ENCODE data around the gene COX6B1. TPM values are rescaled to one million over a fixed set of nuclear protein-coding genes. Genes with fewer than 3 reads are reported as not detected.

COX6B1 gene
- total RNA-seq, 3 donors from 2014 or later (not counting 1 experiment from before 2014, with no cell fraction given): 213 to 247 (median 215) TPM

- no peak within 1 kb of the TSS for H3K4me3 ChIP-seq (ENCODE audit: low read length)
- WGBS (ENCODE audit: insufficient coverage): 20% methylated on average over 28 of the region's 28 CpGs
- intact Hi-C loops (cut with micrococcal nuclease): loop anchor here (5.0 kb wide), 2 partner anchors 94 to 116 kb away; partner anchors contain the start of genes HSPB6, PROSER3 and TMEM147
- H3K9me3 Mint-ChIP-seq: no peaks in the 10 kb centered on the region
- no peaks in the 10 kb centered on the region for H3K27me3 ChIP-seq (ENCODE audit: control insufficient read depth, insufficient read depth, low read length)
- H3K27ac ChIP-seq (ENCODE audit: low read length): no peak within 1 kb of the TSS
- peak within 1 kb of the TSS; percentile 36 to 89 for H3K27ac Mint-ChIP-seq
- H3K36me3 Mint-ChIP-seq: no peaks in the 10 kb centered on the region
- no peaks in the 10 kb centered on the region for H3K9me3 ChIP-seq (ENCODE audit: control insufficient read depth, insufficient read depth, low read length)
- peaks cover 36% of the 10 kb centered on the region for H3K4me1 ChIP-seq (ENCODE audit: control insufficient read depth, insufficient read depth, low read length)
- peak within 1 kb of the TSS; percentile 59 for H3K4me3 Mint-ChIP-seq
- peaks cover 10% of the 10 kb centered on the region for H3K36me3 ChIP-seq (ENCODE audit: control insufficient read depth, insufficient read depth, low read length)
- TF ChIP-seq CTCF (IDR thresholded peaks at IDR 0.05): no peak
- ATAC-seq (no peak), DNase-seq (peak; percentile 47 to 69)
- H3K27me3 Mint-ChIP-seq (ENCODE audit: low read depth in 2 of 2): no peaks in the 10 kb centered on the region
- peaks cover 10 to 17% of the 10 kb centered on the region in 2 donors for H3K4me1 Mint-ChIP-seq
Observed at GRCh38 chr19:35641515-35642151, 6.5 kb upstream of the COX6B1 start, which contains the start of gene ETV2. Gene ETV2, plus strand, starts transcription at chr19:35641745. Its CDS starts 716 bp downstream, at chr19:35642461.

- no peak for TF ChIP-seq CTCF (IDR thresholded peaks at IDR 0.05)
- Histone ChIP-seq H3K27me3 (ENCODE audit: control insufficient read depth, insufficient read depth, low read length) (no peaks in the 10 kb centered on the region), H3K27ac (ENCODE audit: low read length) (no peak overlapping the region), H3K9me3 (ENCODE audit: control insufficient read depth, insufficient read depth, low read length) (no peaks in the 10 kb centered on the region), H3K4me1 (ENCODE audit: control insufficient read depth, insufficient read depth, low read length) (peaks cover 36% of the 10 kb centered on the region), H3K36me3 (ENCODE audit: control insufficient read depth, insufficient read depth, low read length) (peaks cover 5% of the 10 kb centered on the region), H3K4me3 (ENCODE audit: low read length) (no peak overlapping the region)
- H3K4me1 Mint-ChIP-seq: peaks cover 10 to 17% of the 10 kb centered on the region in 2 donors
- H3K27me3 Mint-ChIP-seq (ENCODE audit: low read depth in 2 of 2): no peaks in the 10 kb centered on the region
- DNase-seq (no peak), ATAC-seq (no peak)
- H3K9me3 Mint-ChIP-seq: no peaks in the 10 kb centered on the region
- H3K36me3 Mint-ChIP-seq: no peaks in the 10 kb centered on the region
- peak overlapping the region in 1 of 2 donors; percentile 89 for H3K27ac Mint-ChIP-seq
- 92% methylated on average over 10 of the region's 10 CpGs for WGBS (ENCODE audit: insufficient coverage)
- peak overlapping the region; percentile 49 for H3K4me3 Mint-ChIP-seq
- intact Hi-C loops (cut with micrococcal nuclease): loop anchor here (5.0 kb wide), 2 partner anchors 95 to 115 kb away; partner anchors contain the start of genes HSPB6, PROSER3 and TMEM147
Observed at GRCh38 chr19:35642312-35642711, 5.8 kb upstream of the COX6B1 start.

- 57% methylated on average over 15 of the region's 15 CpGs for WGBS (ENCODE audit: insufficient coverage)
- DNase-seq (no peak), ATAC-seq (no peak)
- TF ChIP-seq CTCF (IDR thresholded peaks at IDR 0.05): no peak
- peak overlapping the region; percentile 88 for H3K4me3 Mint-ChIP-seq
- no peaks in the 10 kb centered on the region for H3K36me3 Mint-ChIP-seq
- peak overlapping the region in 1 of 2 donors; percentile 89 for H3K27ac Mint-ChIP-seq
- no peak overlapping the region for H3K27ac ChIP-seq (ENCODE audit: low read length)
- H3K4me3 ChIP-seq (ENCODE audit: low read length): peak overlapping the region; percentile 69
- H3K9me3 Mint-ChIP-seq: no peaks in the 10 kb centered on the region
- H3K9me3 ChIP-seq (ENCODE audit: control insufficient read depth, insufficient read depth, low read length): no peaks in the 10 kb centered on the region
- intact Hi-C loops (cut with micrococcal nuclease): loop anchor here (5.0 kb wide), 2 partner anchors 96 to 114 kb away; partner anchors contain the start of genes HSPB6, PROSER3 and TMEM147
- H3K36me3 ChIP-seq (ENCODE audit: control insufficient read depth, insufficient read depth, low read length): peaks cover under 1% of the 10 kb centered on the region
- H3K27me3 ChIP-seq (ENCODE audit: control insufficient read depth, insufficient read depth, low read length): no peaks in the 10 kb centered on the region
- H3K4me1 Mint-ChIP-seq: peaks cover 10 to 17% of the 10 kb centered on the region in 2 donors
- peaks cover 41% of the 10 kb centered on the region for H3K4me1 ChIP-seq (ENCODE audit: control insufficient read depth, insufficient read depth, low read length)
- no peaks in the 10 kb centered on the region for H3K27me3 Mint-ChIP-seq (ENCODE audit: low read depth in 2 of 2)
Observed at GRCh38 chr19:35642798-35643254, 5.3 kb upstream of the COX6B1 start.
